Measurements from ENCODE around the gene OSBPL9.
"Not testable (repeated sequence)": the region's sequence is repeated elsewhere in the genome, so short reads cannot be mapped to it uniquely, and the experiment has no call there.

The OSBPL9 gene

GRCh38 chr1:51818487-51818886 is 201.6 kb downstream of the OSBPL9 start:
- TF ChIP-seq, protein P1, sequence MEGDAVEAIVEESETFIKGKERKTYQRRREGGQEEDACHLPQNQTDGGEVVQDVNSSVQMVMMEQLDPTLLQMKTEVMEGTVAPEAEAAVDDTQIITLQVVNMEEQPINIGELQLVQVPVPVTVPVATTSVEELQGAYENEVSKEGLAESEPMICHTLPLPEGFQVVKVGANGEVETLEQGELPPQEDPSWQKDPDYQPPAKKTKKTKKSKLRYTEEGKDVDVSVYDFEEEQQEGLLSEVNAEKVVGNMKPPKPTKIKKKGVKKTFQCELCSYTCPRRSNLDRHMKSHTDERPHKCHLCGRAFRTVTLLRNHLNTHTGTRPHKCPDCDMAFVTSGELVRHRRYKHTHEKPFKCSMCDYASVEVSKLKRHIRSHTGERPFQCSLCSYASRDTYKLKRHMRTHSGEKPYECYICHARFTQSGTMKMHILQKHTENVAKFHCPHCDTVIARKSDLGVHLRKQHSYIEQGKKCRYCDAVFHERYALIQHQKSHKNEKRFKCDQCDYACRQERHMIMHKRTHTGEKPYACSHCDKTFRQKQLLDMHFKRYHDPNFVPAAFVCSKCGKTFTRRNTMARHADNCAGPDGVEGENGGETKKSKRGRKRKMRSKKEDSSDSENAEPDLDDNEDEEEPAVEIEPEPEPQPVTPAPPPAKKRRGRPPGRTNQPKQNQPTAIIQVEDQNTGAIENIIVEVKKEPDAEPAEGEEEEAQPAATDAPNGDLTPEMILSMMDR (conservative IDR thresholded peaks at IDR 0.05), result no peak
- H3K27ac ChIP-seq, result no peak overlapping the region

GRCh38 chr1:51819021-51819420 is 202.1 kb downstream of the OSBPL9 start:
- not testable (repeated sequence) for H3K27ac ChIP-seq

- TF ChIP-seq, protein P1 (conservative IDR thresholded peaks at IDR 0.05), result no peak
- H3K27ac ChIP-seq, result no peak overlapping the region
These were observed 202.9 kb downstream of the OSBPL9 start for GRCh38 chr1:51819810-51820209.

DNA sequence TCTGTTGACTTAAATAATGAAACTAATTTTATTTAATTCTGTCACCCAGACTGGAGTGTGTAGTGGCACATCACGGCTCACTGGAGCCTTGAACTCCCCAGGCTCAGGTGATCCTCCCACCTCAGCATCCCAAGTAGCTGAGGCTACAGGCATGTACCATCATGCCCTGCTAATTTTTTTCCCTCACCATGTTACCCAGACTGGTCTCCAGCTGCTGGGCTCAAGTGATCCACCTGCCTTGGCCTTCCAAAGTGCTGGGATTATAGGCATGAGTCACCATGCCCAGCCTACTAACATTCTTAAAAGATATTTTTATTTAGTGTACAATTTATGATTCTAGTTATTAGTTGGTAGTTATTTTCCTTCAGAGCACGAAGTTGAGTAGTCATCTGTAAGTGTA is 212.2 kb downstream of the OSBPL9 start:
- TF ChIP-seq, protein P1 (conservative IDR thresholded peaks at IDR 0.05), result no peak

GRCh38 chr1:51833700-51834099 is 216.8 kb downstream of the OSBPL9 start:
- TF ChIP-seq, protein P1 (conservative IDR thresholded peaks at IDR 0.05), result no peak
- no peak overlapping the region for H3K27ac ChIP-seq

More for the DNA sequence above, 212.2 kb downstream of the OSBPL9 start:
- H3K27ac ChIP-seq, result no peak overlapping the region

DNA sequence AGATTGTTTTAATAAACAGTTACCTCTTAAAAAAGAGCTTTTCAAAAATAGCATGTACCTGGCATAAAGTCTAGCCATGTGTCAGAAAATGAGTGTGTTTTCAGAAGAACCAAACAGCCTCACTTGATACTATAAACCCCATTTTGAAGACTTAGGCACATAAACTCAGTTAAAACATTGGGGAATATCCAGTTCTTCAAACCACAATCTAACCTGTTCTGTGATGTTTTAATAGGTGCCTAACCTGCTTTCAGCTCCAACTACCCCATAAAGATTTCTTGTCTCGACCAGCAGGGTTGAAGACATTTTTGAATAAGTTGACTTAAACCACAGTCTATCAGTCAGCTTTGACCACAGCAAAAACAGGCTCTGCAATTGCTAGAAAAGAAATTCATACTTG is 220.4 kb downstream of the OSBPL9 start:
- TF ChIP-seq, protein P1 (conservative IDR thresholded peaks at IDR 0.05), result no peak

More for the DNA sequence above, 220.4 kb downstream of the OSBPL9 start:
- H3K27ac ChIP-seq, result peak overlapping the region; percentile 19
